H1 (cell line): Measurements from ENCODE around the gene FLCN.

ENCODE experiments used
- CEBPB ChIP-seq: IDR thresholded peaks from 2 replicates; pipeline ENCODE4 v1.6.1; 2012; ENCODE audit warnings: low read depth, low read length
- CTCF ChIP-seq, 3 experiments: IDR thresholded peaks; 1 replicate in 2 of 3; 2 replicates in 1 of 3; pipeline versions ENCODE4 v1.5.1 to v1.6.1; 2011; ENCODE audit warnings: low read length in 3 of 3, mild to moderate bottlenecking in 3 of 3, inconsistent platforms in 2 of 3, low read depth in 1 of 3, moderate library complexity in 1 of 3; ENCODE audit not compliant: insufficient read depth in 1 of 3; ENCODE audit errors: control extremely low read depth in 1 of 3
- EP300 ChIP-seq, 2 experiments: IDR thresholded peaks; 1 replicate in 1 of 2; 2 replicates in 1 of 2; pipeline ENCODE4 v1.6.1; 2011 to 2012; ENCODE audit warnings: low read depth in 2 of 2, low read length in 2 of 2, mild to moderate bottlenecking in 2 of 2, borderline replicate concordance in 1 of 2, inconsistent platforms in 1 of 2, moderate library complexity in 1 of 2
- KDM5A ChIP-seq: fragments of 200-600 bp; IDR thresholded peaks from 2 replicates; pipeline ENCODE4 v1.7.1; 2012; ENCODE audit warnings: mild to moderate bottlenecking, low read length, inconsistent platforms, mixed read lengths
- POLR2A ChIP-seq, 2 experiments: IDR thresholded peaks; 1 replicate in 1 of 2; 2 replicates in 1 of 2; pipeline ENCODE4 v1.6.1; 2011; ENCODE audit warnings: low read depth in 2 of 2, low read length in 2 of 2, mild to moderate bottlenecking in 2 of 2; ENCODE audit errors: control extremely low read depth in 1 of 2
- SIN3A ChIP-seq, 2 experiments: IDR thresholded peaks in 1 of 2; conservative IDR thresholded peaks in 1 of 2; 2 replicates each; pipeline ENCODE4 v1.6.1; 2011 to 2012; ENCODE audit warnings: low read length in 2 of 2, improper control_type of control experiment in 1 of 2, low read depth in 1 of 2, mild to moderate bottlenecking in 1 of 2
- SRF ChIP-seq: IDR thresholded peaks from 2 replicates; pipeline ENCODE4 v1.6.1; 2011; ENCODE audit warnings: mild to moderate bottlenecking, low read depth, low read length, moderate library complexity
- YY1 ChIP-seq: IDR thresholded peaks from 2 replicates; pipeline ENCODE4 v1.6.1; 2011; ENCODE audit warnings: low read depth, mild to moderate bottlenecking, low read length

GRCh38 chr17:17172001-17172939 is 64.7 kb downstream of the FLCN start:
- TF ChIP-seq CTCF (IDR thresholded peaks at IDR 0.05; ENCODE audit: control extremely low read depth in 1 of 3, insufficient read depth in 1 of 3, low read depth in 1 of 3, low read length in 3 of 3) (peak in 1 of 3 experiments; percentile 9; a peak in 2 of 4 replicates), KDM5A (no peak), SIN3A (conservative IDR thresholded peaks at IDR 0.05 in 1 of 2, IDR thresholded peaks at IDR 0.05 in 1 of 2; ENCODE audit: low read depth in 1 of 2, low read length in 2 of 2) (no peak), EP300 (IDR thresholded peaks at IDR 0.05; ENCODE audit: borderline replicate concordance in 1 of 2, low read depth in 2 of 2, low read length in 2 of 2) (no peak), SRF (no peak), YY1 (no peak), CEBPB (no peak), POLR2A (IDR thresholded peaks at IDR 0.05; ENCODE audit: control extremely low read depth in 1 of 2, low read depth in 2 of 2, low read length in 2 of 2) (no peak)
